Measurements from ENCODE around the gene ARHGEF7. TPM values are rescaled to one million over a fixed set of nuclear protein-coding genes. Genes with fewer than 3 reads are reported as not detected.

Gene ARHGEF7
- total RNA-seq, 2 donors from 2014 or later = 70.3 to 73.2 TPM

DNA sequence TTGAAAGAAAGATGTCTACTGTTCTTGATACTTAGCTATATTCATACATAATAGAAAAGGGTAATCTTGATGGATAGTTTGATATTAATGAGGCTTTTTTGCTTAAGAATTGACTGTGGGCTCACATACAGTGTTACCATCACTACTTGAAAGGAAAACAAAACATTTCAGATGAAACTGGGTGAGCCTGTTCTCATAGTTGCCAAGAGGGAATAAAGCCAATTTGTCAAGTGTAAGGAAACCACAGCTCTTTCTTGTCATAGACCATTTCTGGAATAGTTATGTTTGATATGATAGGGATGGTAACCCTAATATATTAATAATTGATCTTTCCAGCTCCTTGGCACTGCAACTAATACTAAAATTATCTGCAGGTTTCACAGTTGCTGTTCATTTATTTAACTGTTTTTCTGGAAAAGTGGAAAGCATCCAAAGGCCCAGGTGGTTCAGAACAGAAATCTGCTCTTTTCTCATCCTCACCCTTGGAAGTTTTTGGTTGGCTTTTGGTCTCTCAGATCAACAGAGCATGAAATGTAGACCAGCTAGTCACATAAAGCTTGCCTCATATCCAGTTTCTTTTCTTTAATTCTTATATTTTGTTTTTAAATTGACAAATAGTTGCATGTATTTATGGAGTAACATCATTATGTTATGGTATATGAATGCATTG lies 43.2 kb downstream of the ARHGEF7 start:
- H3K27me3 Mint-ChIP-seq = no peaks in the 10 kb centered on the region
- no peaks in the 10 kb centered on the region for H3K9me3 Mint-ChIP-seq
- H3K4me3 Mint-ChIP-seq = no peak overlapping the region
- ATAC-seq (no peak), DNase-seq (ENCODE audit: low spot score) (no peak)
- H3K4me1 Mint-ChIP-seq (ENCODE audit: low read depth in 2 of 2) = peaks cover 31 to 37% of the 10 kb centered on the region in 2 donors
- H3K36me3 Mint-ChIP-seq = peaks cover 11% of the 10 kb centered on the region
- H3K27ac Mint-ChIP-seq = no peak overlapping the region

DNA sequence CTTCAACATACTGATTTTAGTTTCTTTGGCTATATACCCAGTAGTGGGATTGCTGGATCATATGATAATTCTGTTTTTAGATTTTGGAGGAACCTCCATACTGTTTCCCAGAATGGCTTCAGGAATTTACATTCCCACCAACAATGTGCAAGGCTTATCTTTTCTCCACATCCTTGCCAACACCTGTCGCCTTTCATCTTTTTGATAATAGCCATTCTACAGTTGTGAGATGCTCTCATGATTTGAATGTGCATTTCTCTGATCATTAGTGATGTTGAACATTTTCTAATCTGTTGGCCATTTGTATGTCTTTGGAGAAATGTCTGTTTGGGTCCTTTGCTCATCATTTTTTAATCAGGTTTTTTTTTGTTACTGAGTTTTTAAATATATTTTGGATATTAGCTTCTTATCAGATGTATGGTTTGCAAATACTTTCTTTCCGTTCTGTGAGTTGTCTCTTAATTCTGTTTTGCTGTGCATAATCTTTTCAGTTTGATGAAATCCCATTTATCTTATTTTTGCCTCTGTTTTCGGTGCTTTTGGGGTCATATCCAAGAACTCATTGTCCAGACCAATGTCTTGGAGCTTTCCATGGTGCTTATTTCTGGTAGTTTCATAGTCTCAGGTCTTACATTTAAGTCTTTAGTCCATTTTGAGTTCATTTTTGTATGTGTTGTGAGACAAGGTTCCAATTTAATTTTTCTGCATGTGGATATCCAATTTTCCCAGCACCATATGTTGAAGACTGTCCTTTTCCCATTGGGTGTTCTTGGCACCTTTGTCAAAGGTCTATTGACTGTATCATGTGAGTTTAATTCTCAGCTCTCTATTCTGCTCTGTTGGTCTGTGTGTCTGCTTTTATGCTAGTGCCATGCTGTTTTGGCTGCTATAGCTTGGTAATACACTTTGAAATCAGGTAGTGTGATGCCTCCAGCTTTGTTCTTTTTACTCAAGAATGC lies 44.5 kb downstream of the ARHGEF7 start:
- Mint-ChIP-seq H3K9me3 (no peaks in the 10 kb centered on the region), H3K27ac (no peak overlapping the region), H3K36me3 (peaks cover 11% of the 10 kb centered on the region), H3K4me1 (ENCODE audit: low read depth in 2 of 2) (peaks cover 25 to 31% of the 10 kb centered on the region in 2 donors), H3K27me3 (no peaks in the 10 kb centered on the region), H3K4me3 (no peak overlapping the region)
- DNase-seq (ENCODE audit: low spot score) (no peak), ATAC-seq (no peak)

DNA sequence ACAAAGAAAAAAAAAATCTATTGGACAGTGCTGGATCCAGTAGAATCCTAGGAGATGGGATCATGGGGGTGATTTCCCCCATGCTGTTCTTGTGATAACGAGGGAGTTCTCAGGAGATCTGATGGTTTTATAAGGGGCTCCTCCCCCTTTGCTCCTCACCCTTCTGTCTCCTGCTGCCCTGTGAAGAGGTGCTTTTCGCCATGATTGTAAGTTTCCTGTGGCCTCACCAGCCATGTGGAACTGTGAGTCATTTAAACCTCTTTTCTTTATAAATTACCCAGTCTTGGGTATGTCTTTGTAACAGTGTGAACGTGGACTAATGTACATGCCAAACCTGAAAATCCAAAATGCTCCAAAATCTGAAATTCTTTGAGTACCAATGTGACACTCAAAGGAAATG lies 45.5 kb downstream of the ARHGEF7 start:
- DNase-seq (ENCODE audit: low spot score) (no peak), ATAC-seq (no peak)
- Mint-ChIP-seq H3K9me3 (no peaks in the 10 kb centered on the region), H3K27ac (no peak overlapping the region), H3K4me1 (ENCODE audit: low read depth in 2 of 2) (peaks cover 29 to 31% of the 10 kb centered on the region in 2 donors), H3K27me3 (no peaks in the 10 kb centered on the region), H3K4me3 (no peak overlapping the region), H3K36me3 (peaks cover 11% of the 10 kb centered on the region)

DNA sequence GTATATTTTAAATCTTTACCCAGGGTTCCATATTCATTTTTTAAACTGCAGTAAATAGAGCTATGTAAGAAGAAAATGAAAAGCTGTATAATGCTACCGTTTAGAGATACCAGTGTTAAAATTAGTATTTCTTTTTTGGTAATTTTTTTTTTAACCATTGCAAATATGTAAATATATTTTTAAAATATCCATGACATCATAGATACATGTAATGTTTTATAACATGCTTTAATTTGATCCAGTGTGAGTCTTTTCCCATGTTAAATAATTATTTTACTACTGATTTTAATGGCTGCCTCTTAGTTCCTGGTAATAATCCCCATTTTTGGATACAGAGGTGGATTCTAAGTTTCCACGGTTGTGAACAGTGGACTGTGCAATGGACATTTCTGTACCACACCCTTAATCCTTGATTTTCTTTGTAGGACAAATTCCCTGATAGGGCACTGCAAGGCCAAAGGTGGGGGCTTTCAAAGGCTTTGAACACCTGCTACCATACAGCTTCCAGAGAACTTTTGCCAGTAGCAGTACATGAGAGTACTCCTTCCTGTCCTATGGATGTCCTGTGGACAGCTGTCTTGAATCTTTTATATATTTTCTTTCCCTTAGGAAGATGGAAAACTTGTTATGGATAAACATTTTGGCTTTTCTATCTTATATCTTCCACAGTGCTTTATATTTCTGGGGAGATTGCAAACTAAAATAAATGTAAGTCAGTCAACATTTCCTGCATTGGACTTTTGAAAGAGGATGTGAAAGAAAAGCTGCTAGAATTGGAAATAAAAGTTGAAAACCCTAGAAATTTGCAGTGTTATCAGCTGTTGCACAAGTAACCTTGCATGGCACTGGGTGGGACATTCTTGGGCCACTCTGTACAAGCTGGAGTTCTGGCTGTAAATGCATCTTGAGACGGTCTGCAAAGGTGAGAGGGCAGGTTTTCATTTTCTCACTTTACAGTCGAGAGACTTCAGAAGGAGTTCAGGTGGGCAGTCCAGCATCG lies 46.8 kb downstream of the ARHGEF7 start:
- Mint-ChIP-seq H3K4me1 (ENCODE audit: low read depth in 2 of 2) (peaks cover 38% of the 10 kb centered on the region in 2 donors), H3K9me3 (no peaks in the 10 kb centered on the region), H3K36me3 (peaks cover 11% of the 10 kb centered on the region), H3K27ac (no peak overlapping the region), H3K4me3 (no peak overlapping the region), H3K27me3 (no peaks in the 10 kb centered on the region)
- no peak for DNase-seq (ENCODE audit: low spot score)
- no peak for ATAC-seq

DNA sequence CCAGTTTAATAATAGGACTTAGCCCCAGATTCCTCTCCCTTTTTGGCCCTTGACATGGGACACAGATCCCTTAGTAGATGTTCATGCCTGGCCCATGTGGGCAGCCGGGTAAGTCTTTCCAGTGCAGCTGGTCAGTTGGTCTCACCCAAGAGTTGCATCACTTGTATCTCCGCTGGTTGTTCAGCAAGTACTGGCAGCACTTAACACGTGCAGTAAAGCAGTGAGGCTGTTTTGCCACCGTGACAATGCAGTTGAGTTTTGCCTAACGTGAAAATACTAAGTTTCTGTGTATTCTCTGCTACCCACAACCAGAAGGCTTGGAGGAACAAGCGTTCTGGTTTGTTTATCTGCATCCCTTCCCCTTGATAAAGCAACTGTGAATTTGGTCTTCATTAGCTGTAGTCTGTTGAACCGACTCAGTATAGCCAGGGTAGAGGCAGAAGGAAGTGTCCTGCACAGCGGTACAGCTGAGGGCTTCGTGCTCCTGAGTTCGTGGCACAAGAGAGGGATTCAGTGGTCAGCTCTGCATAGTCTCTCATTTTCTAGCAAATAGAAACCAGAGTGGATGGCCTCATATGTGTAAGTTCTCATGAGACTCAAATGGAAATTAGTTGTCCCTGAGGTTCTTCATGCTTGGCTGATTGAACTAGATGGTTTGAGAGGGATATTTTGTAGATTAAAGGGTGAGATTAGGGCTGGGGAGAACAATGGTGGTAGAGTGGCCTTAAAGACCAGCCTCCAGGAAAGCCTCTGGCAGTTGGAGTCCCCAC lies 50.3 kb downstream of the ARHGEF7 start:
- no peak overlapping the region for H3K4me3 Mint-ChIP-seq
- no peak for DNase-seq (ENCODE audit: low spot score)
- no peak for ATAC-seq
- no peaks in the 10 kb centered on the region for H3K27me3 Mint-ChIP-seq
- H3K27ac Mint-ChIP-seq = no peak overlapping the region
- H3K9me3 Mint-ChIP-seq = no peaks in the 10 kb centered on the region
- H3K36me3 Mint-ChIP-seq = peaks cover 9% of the 10 kb centered on the region
- H3K4me1 Mint-ChIP-seq (ENCODE audit: low read depth in 2 of 2) = peaks cover 36 to 37% of the 10 kb centered on the region in 2 donors

DNA sequence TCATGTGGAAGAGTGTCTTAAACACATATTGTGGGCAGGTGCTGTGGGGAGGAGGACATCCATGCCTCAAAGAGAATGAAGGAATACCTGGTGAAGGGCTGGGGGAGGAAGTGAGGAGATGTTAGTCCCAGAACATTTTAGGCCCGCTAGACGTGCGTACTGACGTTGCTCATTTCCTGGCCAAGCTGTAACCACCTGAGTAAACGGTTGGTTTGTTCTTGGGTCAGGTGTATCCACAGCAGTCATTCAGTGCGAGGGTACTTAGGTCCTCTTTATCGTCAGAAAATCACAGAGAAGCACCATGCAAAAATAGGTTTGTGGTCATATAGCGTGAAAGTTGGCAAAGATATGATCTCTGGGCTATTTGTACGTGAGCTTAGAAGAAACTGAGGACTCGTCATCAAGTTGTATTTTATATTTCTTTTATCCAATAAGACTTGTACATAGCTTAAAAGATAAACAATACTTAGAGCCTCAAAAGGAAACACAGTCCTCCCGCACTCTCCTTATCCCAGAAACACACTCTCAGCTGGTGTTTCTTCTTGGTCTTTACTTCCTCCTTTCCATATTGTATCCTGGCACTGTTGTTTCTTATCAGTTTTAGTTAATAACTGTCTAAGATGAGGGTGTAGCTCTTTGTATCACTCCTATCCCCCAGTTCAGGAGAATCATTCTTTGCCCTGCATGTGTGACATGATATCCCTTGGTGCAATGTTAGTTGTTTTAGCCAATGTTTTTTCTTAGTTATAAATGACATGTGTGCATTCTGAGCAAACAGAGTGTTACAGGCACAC lies 52.0 kb downstream of the ARHGEF7 start:
- no peaks in the 10 kb centered on the region for H3K9me3 Mint-ChIP-seq
- H3K4me1 Mint-ChIP-seq (ENCODE audit: low read depth in 2 of 2) = peaks cover 37 to 43% of the 10 kb centered on the region in 2 donors
- ATAC-seq = no peak
- peak overlapping the region; percentile 38 to 43 for H3K27ac Mint-ChIP-seq
- H3K36me3 Mint-ChIP-seq = peaks cover 9% of the 10 kb centered on the region
- H3K4me3 Mint-ChIP-seq = peak overlapping the region; percentile 31
- DNase-seq (ENCODE audit: low spot score) = no peak
- H3K27me3 Mint-ChIP-seq = no peaks in the 10 kb centered on the region

DNA sequence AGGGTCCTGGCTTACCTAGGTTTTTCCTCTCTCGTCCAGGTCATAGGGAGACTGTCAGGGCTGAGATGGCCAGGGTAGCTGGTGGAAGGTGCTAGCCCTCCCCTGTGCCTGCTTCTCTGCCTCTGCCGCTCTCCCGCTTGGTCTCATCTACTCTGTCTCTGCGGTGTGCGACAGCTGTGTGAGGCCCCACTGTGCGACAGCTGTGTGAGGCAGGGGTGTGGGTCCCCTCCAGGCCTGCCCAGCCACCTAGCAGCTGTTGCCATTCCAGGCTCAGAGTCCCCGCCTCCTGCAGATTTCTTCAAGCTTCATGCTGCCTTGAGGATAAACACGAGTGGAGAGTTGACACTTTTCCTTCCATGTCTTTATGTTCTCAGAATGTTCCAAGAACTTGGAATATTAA lies 53.0 kb downstream of the ARHGEF7 start:
- no peak overlapping the region for H3K27ac Mint-ChIP-seq
- H3K4me3 Mint-ChIP-seq = no peak overlapping the region
- no peak for DNase-seq (ENCODE audit: low spot score)
- no peaks in the 10 kb centered on the region for H3K9me3 Mint-ChIP-seq
- no peaks in the 10 kb centered on the region for H3K27me3 Mint-ChIP-seq
- peaks cover 9% of the 10 kb centered on the region for H3K36me3 Mint-ChIP-seq
- H3K4me1 Mint-ChIP-seq (ENCODE audit: low read depth in 2 of 2) = peaks cover 28 to 49% of the 10 kb centered on the region in 2 donors
- no peak for ATAC-seq

DNA sequence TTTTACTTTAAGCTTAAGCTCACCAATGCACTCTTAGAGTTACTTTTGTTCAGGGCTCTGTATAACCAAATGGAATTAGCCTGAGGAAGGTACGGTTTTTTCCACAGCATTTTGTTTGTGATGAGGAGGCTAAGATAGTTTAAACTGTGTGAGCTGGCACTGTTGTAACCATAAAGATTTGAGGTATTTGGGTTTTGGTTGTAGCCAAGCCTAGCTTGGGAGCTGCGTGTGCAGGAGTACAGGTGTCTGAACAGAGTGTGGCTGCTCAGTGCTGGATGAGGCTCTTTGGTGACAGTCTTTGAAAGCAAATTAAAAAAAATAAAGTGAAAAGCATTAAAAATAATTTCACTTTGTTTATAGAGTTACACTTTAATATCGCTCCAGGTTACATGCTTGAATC lies 56.0 kb downstream of the ARHGEF7 start:
- peaks cover 9% of the 10 kb centered on the region for H3K36me3 Mint-ChIP-seq
- DNase-seq (ENCODE audit: low spot score) (no peak), ATAC-seq (no peak)
- peaks cover 3% of the 10 kb centered on the region for H3K9me3 Mint-ChIP-seq
- no peaks in the 10 kb centered on the region for H3K27me3 Mint-ChIP-seq
- no peak overlapping the region for H3K4me3 Mint-ChIP-seq
- no peak overlapping the region for H3K27ac Mint-ChIP-seq
- peaks cover 41 to 58% of the 10 kb centered on the region in 2 donors for H3K4me1 Mint-ChIP-seq (ENCODE audit: low read depth in 2 of 2)

DNA sequence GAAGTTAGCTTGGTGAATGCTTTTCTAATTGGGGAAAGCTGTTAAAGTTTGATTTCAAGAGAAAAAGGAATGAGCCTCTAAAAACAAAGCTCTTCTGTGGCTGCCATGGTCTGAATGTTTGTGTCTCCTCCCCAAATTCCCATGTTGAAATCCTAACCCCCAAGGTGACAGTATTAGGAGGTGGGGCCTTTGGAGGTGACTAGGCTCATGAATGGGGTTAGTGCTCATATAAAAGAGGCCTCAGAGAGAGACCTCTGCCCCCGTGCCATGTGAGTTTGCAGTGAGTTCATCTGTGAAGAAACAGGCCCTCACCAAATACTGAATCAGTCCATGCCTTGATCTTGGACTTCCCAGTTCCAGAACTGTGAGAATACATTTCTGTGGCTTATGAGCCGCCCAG lies 56.5 kb downstream of the ARHGEF7 start:
- peaks cover 41 to 57% of the 10 kb centered on the region in 2 donors for H3K4me1 Mint-ChIP-seq (ENCODE audit: low read depth in 2 of 2)
- no peak for ATAC-seq
- peaks cover 9% of the 10 kb centered on the region for H3K36me3 Mint-ChIP-seq

DNA sequence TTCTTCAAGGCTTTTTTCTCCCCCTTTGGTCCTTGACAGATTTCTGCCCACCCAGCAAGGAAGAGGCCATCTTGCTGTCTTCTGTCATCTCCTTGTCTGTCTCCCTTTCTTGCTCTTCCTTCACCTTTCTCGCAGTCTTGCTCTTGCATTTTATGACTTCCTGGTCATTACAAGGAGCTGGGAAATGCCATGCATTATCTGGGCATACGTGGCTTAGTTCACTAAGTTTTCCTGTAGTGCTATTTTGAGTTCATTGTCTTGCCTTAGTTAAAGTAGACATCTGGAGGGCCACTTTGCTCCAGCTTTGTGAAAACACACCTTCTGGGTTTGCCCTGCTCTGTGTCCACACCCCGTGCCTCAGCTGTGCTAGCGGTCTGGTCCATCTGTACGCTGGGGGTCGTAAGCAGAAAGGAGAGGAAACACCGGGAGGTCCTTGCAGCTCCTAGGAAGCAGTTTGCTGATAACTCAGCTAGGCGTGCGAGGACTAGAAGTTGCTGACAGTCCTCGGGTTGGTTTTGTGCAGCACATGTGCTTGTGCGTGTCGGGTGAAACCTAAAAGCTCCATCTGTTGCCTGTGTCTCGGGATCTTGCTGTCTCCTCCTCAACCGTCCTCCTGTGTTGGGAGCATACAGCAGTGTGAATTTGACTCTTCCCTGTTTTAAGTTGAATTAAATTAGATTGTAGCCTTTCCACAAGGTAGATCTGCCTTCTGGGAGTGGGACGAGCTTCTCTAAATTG lies 59.4 kb downstream of the ARHGEF7 start:
- peak overlapping the region in 1 of 2 donors; percentile 79 for H3K27ac Mint-ChIP-seq
- H3K27me3 Mint-ChIP-seq = no peaks in the 10 kb centered on the region
- peaks cover 54 to 66% of the 10 kb centered on the region in 2 donors for H3K4me1 Mint-ChIP-seq (ENCODE audit: low read depth in 2 of 2)
- H3K36me3 Mint-ChIP-seq = no peaks in the 10 kb centered on the region
- no peak for DNase-seq (ENCODE audit: low spot score)
- peaks cover 3% of the 10 kb centered on the region for H3K9me3 Mint-ChIP-seq
- no peak for ATAC-seq
- H3K4me3 Mint-ChIP-seq = no peak overlapping the region

More for the DNA sequence above, 56.5 kb downstream of the ARHGEF7 start:
- H3K27ac Mint-ChIP-seq = no peak overlapping the region
- no peak for DNase-seq (ENCODE audit: low spot score)
- no peaks in the 10 kb centered on the region for H3K27me3 Mint-ChIP-seq
- peaks cover 3% of the 10 kb centered on the region for H3K9me3 Mint-ChIP-seq
- no peak overlapping the region for H3K4me3 Mint-ChIP-seq

DNA sequence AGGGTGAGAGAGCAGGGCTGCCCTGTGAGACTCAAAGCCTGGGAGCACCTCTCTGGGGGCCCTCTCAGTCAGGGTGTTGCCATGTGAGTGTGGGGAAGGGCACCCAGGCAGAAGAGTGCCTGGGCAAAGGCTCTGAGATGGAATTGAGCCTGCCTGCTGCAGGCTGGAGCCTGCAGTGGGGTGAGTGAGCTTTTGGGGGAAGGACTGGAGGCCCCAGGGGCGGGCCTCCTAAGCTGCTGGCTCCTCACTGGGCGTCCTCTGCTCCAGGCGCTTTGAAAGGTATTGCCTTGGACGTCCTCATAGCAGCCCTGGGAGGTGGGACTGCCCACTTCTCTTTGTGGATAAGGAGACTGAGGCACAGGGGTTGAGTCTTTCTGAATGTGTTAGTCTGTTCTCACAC lies 60.3 kb downstream of the ARHGEF7 start:
- Mint-ChIP-seq H3K36me3 (no peaks in the 10 kb centered on the region), H3K4me1 (ENCODE audit: low read depth in 2 of 2) (peaks cover 57 to 71% of the 10 kb centered on the region in 2 donors), H3K27me3 (no peaks in the 10 kb centered on the region), H3K4me3 (peak overlapping the region; percentile 9), H3K27ac (peak overlapping the region in 1 of 2 donors; percentile 79), H3K9me3 (peaks cover 3% of the 10 kb centered on the region)
- no peak for ATAC-seq
- DNase-seq (ENCODE audit: low spot score) = no peak
